ENCODE results near the gene KCP. TPM values are rescaled to one million over a fixed set of nuclear protein-coding genes. Genes with fewer than 3 reads are reported as not detected.

Gene KCP
- total RNA-seq, 1 experiment from 2014 or later: 0.50 TPM

DNA sequence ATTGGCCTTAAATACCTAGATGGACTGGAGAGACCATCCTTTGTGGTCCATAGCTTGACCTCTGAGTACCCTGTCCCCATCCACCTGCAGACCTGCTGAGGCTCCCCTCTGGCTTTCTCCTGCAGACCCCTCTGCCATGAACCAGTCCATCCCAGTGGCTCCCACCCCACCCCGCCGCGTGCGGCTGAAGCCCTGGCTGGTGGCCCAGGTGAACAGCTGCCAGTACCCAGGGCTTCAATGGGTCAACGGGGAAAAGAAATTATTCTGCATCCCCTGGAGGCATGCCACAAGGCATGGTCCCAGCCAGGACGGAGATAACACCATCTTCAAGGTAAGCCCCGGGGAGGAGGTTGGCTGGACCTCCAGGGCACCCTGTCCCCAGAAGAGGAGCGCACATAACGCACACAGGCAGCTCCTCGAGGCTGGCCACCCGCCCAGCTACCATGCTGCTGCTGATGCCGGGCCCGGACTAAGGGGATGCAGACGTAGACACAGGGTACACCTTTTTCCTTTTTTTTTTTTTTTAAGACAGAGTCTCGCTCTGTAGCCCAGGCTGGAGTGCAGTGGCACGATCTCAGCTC is 31.5 kb upstream of the KCP start:
- Mint-ChIP-seq H3K36me3 (ENCODE audit: insufficient read depth, unreplicated experiment) (peaks cover 11% of the 10 kb centered on the region), H3K27me3 (ENCODE audit: insufficient read depth, unreplicated experiment) (peaks cover 5% of the 10 kb centered on the region), H3K27ac (ENCODE audit: unreplicated experiment) (no peak overlapping the region), H3K4me1 (ENCODE audit: low read depth, unreplicated experiment) (peaks cover 10% of the 10 kb centered on the region), H3K9me3 (ENCODE audit: unreplicated experiment) (no peaks in the 10 kb centered on the region), H3K4me3 (ENCODE audit: unreplicated experiment) (no peak overlapping the region)
- BruUV-seq (replicated peaks): no TSS peak
- Histone ChIP-seq H3K4me1 (no peaks in the 10 kb centered on the region; the same call in 1 of the 2 replicates), H3K4me3 (ENCODE audit: low read depth, low read length) (no peak overlapping the region), H3K9me3 (no peaks in the 10 kb centered on the region), H3K36me3 (ENCODE audit: control insufficient read depth, insufficient read depth, low read length) (no peaks in the 10 kb centered on the region), H3K27me3 (replicated peaks; ENCODE audit: control insufficient read depth, insufficient read depth, low read length) (no peaks in the 10 kb centered on the region)
- POLR2A ChIA-PET: no interaction called here
- CTCF ChIA-PET: no interaction called here
- intact Hi-C loops (cut with micrococcal nuclease; ENCODE audit: unreplicated experiment): no loop called here
- DNase-seq: no peak
- TF ChIP-seq, protein P1, sequence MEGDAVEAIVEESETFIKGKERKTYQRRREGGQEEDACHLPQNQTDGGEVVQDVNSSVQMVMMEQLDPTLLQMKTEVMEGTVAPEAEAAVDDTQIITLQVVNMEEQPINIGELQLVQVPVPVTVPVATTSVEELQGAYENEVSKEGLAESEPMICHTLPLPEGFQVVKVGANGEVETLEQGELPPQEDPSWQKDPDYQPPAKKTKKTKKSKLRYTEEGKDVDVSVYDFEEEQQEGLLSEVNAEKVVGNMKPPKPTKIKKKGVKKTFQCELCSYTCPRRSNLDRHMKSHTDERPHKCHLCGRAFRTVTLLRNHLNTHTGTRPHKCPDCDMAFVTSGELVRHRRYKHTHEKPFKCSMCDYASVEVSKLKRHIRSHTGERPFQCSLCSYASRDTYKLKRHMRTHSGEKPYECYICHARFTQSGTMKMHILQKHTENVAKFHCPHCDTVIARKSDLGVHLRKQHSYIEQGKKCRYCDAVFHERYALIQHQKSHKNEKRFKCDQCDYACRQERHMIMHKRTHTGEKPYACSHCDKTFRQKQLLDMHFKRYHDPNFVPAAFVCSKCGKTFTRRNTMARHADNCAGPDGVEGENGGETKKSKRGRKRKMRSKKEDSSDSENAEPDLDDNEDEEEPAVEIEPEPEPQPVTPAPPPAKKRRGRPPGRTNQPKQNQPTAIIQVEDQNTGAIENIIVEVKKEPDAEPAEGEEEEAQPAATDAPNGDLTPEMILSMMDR (IDR thresholded peaks at IDR 0.05; ENCODE audit: insufficient read depth in 1 of 2, low read depth in 1 of 2, low read length in 1 of 2, severe bottlenecking in 1 of 2, unreplicated experiment in 1 of 2): no peak

DNA sequence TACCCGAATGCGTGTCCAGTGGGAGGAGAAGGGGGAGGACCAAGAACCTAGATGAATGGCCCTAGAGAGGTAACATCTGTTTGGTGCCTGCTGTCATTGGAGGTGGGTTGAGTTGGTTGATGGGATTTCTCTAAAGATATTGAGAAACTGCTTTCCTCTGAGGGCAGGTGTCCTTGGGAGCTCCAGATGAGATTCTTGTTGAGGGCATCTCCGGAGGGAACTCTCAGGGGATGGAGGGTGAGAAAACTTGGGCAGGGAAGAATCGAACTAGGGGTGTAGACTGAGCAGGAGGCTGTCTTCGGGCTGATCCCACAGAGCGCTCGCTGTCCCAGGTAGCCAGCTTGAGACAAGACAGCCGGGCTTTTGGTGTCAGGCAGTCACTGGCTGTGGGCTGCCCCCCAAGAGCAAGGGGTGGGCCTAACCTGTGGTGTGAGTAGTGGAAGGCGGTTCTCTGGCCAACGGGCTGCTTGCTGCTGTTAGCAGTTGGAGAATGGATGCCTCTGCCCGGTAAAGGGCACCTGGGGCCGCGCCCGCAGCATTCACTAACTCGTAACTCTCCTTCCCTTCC is 30.9 kb upstream of the KCP start:
- no peaks in the 10 kb centered on the region for H3K9me3 Mint-ChIP-seq (ENCODE audit: unreplicated experiment)
- intact Hi-C loops (cut with micrococcal nuclease; ENCODE audit: unreplicated experiment): no loop called here
- H3K4me1 ChIP-seq: peaks cover 6% of the 10 kb centered on the region
- H3K36me3 Mint-ChIP-seq (ENCODE audit: insufficient read depth, unreplicated experiment): peaks cover 6% of the 10 kb centered on the region
- no peak overlapping the region for H3K4me3 Mint-ChIP-seq (ENCODE audit: unreplicated experiment)
- peaks cover 14% of the 10 kb centered on the region for H3K4me1 Mint-ChIP-seq (ENCODE audit: low read depth, unreplicated experiment)
- TF ChIP-seq, protein P1 (IDR thresholded peaks at IDR 0.05; ENCODE audit: insufficient read depth in 1 of 2, low read depth in 1 of 2, low read length in 1 of 2, severe bottlenecking in 1 of 2, unreplicated experiment in 1 of 2): no peak
- no peak overlapping the region for H3K27ac Mint-ChIP-seq (ENCODE audit: unreplicated experiment)
- no peaks in the 10 kb centered on the region for H3K27me3 ChIP-seq (replicated peaks; ENCODE audit: control insufficient read depth, insufficient read depth, low read length)
- peaks cover 8% of the 10 kb centered on the region for H3K27me3 Mint-ChIP-seq (ENCODE audit: insufficient read depth, unreplicated experiment)
- ChIA-PET POLR2A (no interaction called here), CTCF (no interaction called here)
- no TSS peak for BruUV-seq (replicated peaks)
- no peak for DNase-seq
- no peaks in the 10 kb centered on the region for H3K36me3 ChIP-seq (ENCODE audit: control insufficient read depth, insufficient read depth, low read length)
- no peaks in the 10 kb centered on the region for H3K9me3 ChIP-seq
- no peak overlapping the region for H3K4me3 ChIP-seq (ENCODE audit: low read depth, low read length)

DNA sequence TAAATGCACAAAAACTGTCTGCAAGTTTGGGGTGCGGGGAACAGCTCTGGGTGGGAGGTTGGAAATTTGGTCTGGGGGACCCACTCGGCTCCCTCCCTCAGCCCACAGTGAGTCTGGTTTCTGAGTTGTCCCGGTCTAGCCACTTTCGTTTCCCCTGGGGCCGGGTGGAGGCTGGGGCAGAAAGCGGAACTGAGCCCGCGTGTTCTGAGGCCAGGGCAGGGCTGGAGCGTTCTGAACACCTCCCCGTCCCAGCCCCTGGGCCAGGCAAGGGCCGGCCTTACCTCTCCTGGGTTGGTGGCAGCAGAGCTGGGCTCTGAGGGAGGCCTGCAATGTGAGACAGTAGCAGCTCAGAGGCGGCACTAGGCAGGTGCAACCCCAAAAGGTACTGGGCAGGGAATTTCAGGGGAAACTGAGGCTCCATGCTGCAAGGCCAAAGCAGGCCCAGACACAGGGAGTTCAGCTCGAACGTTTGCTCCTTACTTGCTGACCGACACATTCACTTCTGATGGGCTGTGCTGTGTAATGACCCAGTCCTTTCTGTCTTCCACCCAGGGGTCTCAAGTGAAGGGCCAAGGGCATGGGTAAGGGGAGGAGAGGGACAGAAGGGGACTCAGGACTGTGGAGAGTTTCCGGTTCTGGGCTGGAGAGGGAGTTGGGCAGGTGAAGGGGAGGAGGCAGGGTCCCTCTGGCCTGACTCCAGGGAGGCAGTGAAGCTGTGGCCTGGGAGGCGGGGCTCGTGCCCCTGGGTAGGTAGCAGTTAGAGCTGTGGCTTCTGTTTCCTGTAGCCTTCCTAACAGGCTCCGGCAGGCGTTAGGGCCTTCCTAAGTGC is 30.2 kb upstream of the KCP start:
- H3K4me3 ChIP-seq (ENCODE audit: low read depth, low read length): no peak overlapping the region
- H3K4me1 ChIP-seq: peaks cover 8% of the 10 kb centered on the region
- no peak overlapping the region for H3K4me3 Mint-ChIP-seq (ENCODE audit: unreplicated experiment)
- peaks cover 14% of the 10 kb centered on the region for H3K4me1 Mint-ChIP-seq (ENCODE audit: low read depth, unreplicated experiment)
- BruUV-seq (replicated peaks): no TSS peak
- H3K36me3 ChIP-seq (ENCODE audit: control insufficient read depth, insufficient read depth, low read length): no peaks in the 10 kb centered on the region
- TF ChIP-seq, protein P1 (IDR thresholded peaks at IDR 0.05; ENCODE audit: insufficient read depth in 1 of 2, low read depth in 1 of 2, low read length in 1 of 2, severe bottlenecking in 1 of 2, unreplicated experiment in 1 of 2): no peak
- intact Hi-C loops (cut with micrococcal nuclease; ENCODE audit: unreplicated experiment): no loop called here
- H3K27me3 ChIP-seq (replicated peaks; ENCODE audit: control insufficient read depth, insufficient read depth, low read length): no peaks in the 10 kb centered on the region
- H3K36me3 Mint-ChIP-seq (ENCODE audit: insufficient read depth, unreplicated experiment): peaks cover 6% of the 10 kb centered on the region
- ChIA-PET POLR2A (no interaction called here), CTCF (no interaction called here)
- H3K27ac Mint-ChIP-seq (ENCODE audit: unreplicated experiment): no peak overlapping the region
- DNase-seq: no peak
- H3K9me3 Mint-ChIP-seq (ENCODE audit: unreplicated experiment): no peaks in the 10 kb centered on the region
- peaks cover 8% of the 10 kb centered on the region for H3K27me3 Mint-ChIP-seq (ENCODE audit: insufficient read depth, unreplicated experiment)
- no peaks in the 10 kb centered on the region for H3K9me3 ChIP-seq

Data from Caco-2 (cell line).